Keratinocyte (primary cell): ENCODE measurements around the gene NUTF2. TPM values are rescaled to one million over a fixed set of nuclear protein-coding genes. Genes with fewer than 3 reads are reported as not detected.

ENCODE experiments used
- DNase-seq: peaks from one replicate; pipeline ENCODE4 v3.0.0-alpha.2; 2011; ENCODE audit warnings: low read depth, missing footprints, low spot score
- FAIRE-seq: peaks from 2 replicates; lab custom pipeline; 2011; peaks lifted over from hg19 to GRCh38; lab: Jason Lieb, UNC
- H2AFZ ChIP-seq: 2 replicates; pipeline ENCODE4 v1.6.0; 2012; ENCODE audit warnings: low read length, control low read depth, inconsistent platforms; ENCODE audit not compliant: control insufficient read depth
- H3K27ac ChIP-seq: 2 replicates; pipeline ENCODE4 v1.5.1; 2011; ENCODE audit warnings: low read length; ENCODE audit not compliant: control insufficient read depth, insufficient read depth
- H3K27me3 ChIP-seq: 3 replicates; pipeline ENCODE4 v1.6.0; 2011; ENCODE audit warnings: low read length; ENCODE audit not compliant: control insufficient read depth, insufficient read depth; ENCODE audit errors: extremely low read depth
- H3K36me3 ChIP-seq, 2 experiments: 2 replicates in 1 of 2; 3 replicates in 1 of 2; pipeline ENCODE4 v1.5.1; 2011; ENCODE audit warnings: low read length in 2 of 2, mild to moderate bottlenecking in 1 of 2; ENCODE audit not compliant: control insufficient read depth in 2 of 2, insufficient read depth in 2 of 2; ENCODE audit errors: extremely low read depth in 1 of 2
- H3K4me1 ChIP-seq: 3 replicates; pipeline ENCODE4 v1.5.1; 2011; ENCODE audit warnings: low read length; ENCODE audit not compliant: control insufficient read depth, insufficient read depth; ENCODE audit errors: extremely low read depth
- H3K4me2 ChIP-seq: 3 replicates; pipeline ENCODE4 v1.6.0; 2011; ENCODE audit warnings: low read depth, low read length; ENCODE audit not compliant: control insufficient read depth, insufficient read depth; ENCODE audit errors: extremely low read depth
- H3K4me3 ChIP-seq, 3 experiments: fragments of 200-600 bp in 1 of 3; sonication (generic) in 1 of 3; 2 replicates in 2 of 3; 3 replicates in 1 of 3; pipeline ENCODE4 v1.5.1; 2011 to 2016; ENCODE audit warnings: low read length in 3 of 3, mild to moderate bottlenecking in 3 of 3, control low read depth in 2 of 3, inconsistent platforms in 1 of 3, low read depth in 1 of 3, mixed read lengths in 1 of 3, mixed run types in 1 of 3, moderate library complexity in 1 of 3; ENCODE audit not compliant: control insufficient read depth in 2 of 3, insufficient read depth in 2 of 3; ENCODE audit errors: extremely low read depth in 1 of 3
- H3K79me2 ChIP-seq: 2 replicates; pipeline ENCODE4 v1.6.0; 2012; ENCODE audit warnings: low read length; ENCODE audit not compliant: control insufficient read depth, insufficient read depth
- H3K9ac ChIP-seq: 3 replicates; pipeline ENCODE4 v1.6.0; 2011; ENCODE audit warnings: low read length; ENCODE audit not compliant: control insufficient read depth, insufficient read depth; ENCODE audit errors: extremely low read depth
- H3K9me1 ChIP-seq: 3 replicates; pipeline ENCODE4 v1.6.0; 2011; ENCODE audit warnings: low read length; ENCODE audit not compliant: control insufficient read depth, insufficient read depth; ENCODE audit errors: extremely low read depth
- H3K9me3 ChIP-seq: 2 replicates; pipeline ENCODE4 v1.5.1; 2012; ENCODE audit warnings: low read depth, low read length; ENCODE audit not compliant: control insufficient read depth
- H4K20me1 ChIP-seq: 3 replicates; pipeline ENCODE4 v1.6.0; 2011; ENCODE audit warnings: low read length; ENCODE audit not compliant: control insufficient read depth, insufficient read depth; ENCODE audit errors: extremely low read depth
- EZH2 ChIP-seq: IDR thresholded peaks from one replicate; pipeline ENCODE4 v1.6.1; 2012; ENCODE audit warnings: inconsistent platforms, mild to moderate bottlenecking, low read length, moderate library complexity
- dilution Hi-C: fragments of 300-500 bp; cut with MboI; formaldehyde crosslinking; loops from one replicate; pipeline ENCODE4 v1.7.0; 2020; ENCODE audit warnings: low sequenced_read_pairs; ENCODE audit not compliant: extremely low pct_ligation_motif_present
- polyA plus RNA-seq, 5 experiments: library from polyadenylated mRNA; depleted of rRNA in 3 of 5; stranded (reverse) in 3 of 5; stranded (forward) in 1 of 5; unstranded in 1 of 5; fragments of >200 nt; gene quantifications; 1 replicate in 1 of 5; 2 replicates in 3 of 5; 3 replicates in 1 of 5; pipeline versions ENCODE4 v1.2.1 to v1.2.3, GENCODE V29; 2011 to 2012; ENCODE audit warnings: missing spikeins in 2 of 5, low read depth in 1 of 5, low replicate concordance in 1 of 5
- TF ChIP-seq, protein P1 (sequence below), 3 experiments: IDR thresholded peaks in 1 of 3; conservative IDR thresholded peaks in 1 of 3; optimal IDR thresholded peaks in 1 of 3; 2 replicates in 2 of 3; 3 replicates in 1 of 3; pipeline versions ENCODE3 to v1.5.1; 2011; ENCODE audit warnings: low read length in 3 of 3, mild to moderate bottlenecking in 3 of 3, moderate library complexity in 2 of 3, control low read depth in 1 of 3, inconsistent platforms in 1 of 3; ENCODE audit not compliant: insufficient read depth in 2 of 3; ENCODE audit errors: extremely low read depth in 1 of 3

The NUTF2 gene
- polyA plus RNA-seq, 1 donor (not counting 4 experiments of a cell fraction or from before 2014, with no cell fraction given) = 189 TPM

GRCh38 chr16:67864594-67864993 lies 17.9 kb downstream of the NUTF2 start:
- no peak overlapping the region for H2AFZ ChIP-seq
- no peak for DNase-seq
- H3K9ac ChIP-seq = no peak overlapping the region
- H3K27ac ChIP-seq = no peak overlapping the region
- no peak for FAIRE-seq
- H3K36me3 ChIP-seq = peaks cover 28 to 54% of the 10 kb centered on the region in 2 experiments
- H3K4me1 ChIP-seq = peaks cover 18% of the 10 kb centered on the region
- dilution Hi-C loops = no loop called here
- no peaks in the 10 kb centered on the region for H3K27me3 ChIP-seq
- peaks cover 5% of the 10 kb centered on the region for H3K9me1 ChIP-seq
- no peak overlapping the region for H3K4me3 ChIP-seq
- no peak overlapping the region for H3K4me2 ChIP-seq
- H3K9me3 ChIP-seq = no peaks in the 10 kb centered on the region
- H4K20me1 ChIP-seq = peaks cover 27% of the 10 kb centered on the region
- H3K79me2 ChIP-seq = peaks cover 54% of the 10 kb centered on the region
- TF ChIP-seq, protein P1, sequence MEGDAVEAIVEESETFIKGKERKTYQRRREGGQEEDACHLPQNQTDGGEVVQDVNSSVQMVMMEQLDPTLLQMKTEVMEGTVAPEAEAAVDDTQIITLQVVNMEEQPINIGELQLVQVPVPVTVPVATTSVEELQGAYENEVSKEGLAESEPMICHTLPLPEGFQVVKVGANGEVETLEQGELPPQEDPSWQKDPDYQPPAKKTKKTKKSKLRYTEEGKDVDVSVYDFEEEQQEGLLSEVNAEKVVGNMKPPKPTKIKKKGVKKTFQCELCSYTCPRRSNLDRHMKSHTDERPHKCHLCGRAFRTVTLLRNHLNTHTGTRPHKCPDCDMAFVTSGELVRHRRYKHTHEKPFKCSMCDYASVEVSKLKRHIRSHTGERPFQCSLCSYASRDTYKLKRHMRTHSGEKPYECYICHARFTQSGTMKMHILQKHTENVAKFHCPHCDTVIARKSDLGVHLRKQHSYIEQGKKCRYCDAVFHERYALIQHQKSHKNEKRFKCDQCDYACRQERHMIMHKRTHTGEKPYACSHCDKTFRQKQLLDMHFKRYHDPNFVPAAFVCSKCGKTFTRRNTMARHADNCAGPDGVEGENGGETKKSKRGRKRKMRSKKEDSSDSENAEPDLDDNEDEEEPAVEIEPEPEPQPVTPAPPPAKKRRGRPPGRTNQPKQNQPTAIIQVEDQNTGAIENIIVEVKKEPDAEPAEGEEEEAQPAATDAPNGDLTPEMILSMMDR (optimal IDR thresholded peaks at IDR 0.05 in 1 of 3, IDR thresholded peaks at IDR 0.05 in 1 of 3, conservative IDR thresholded peaks at IDR 0.05 in 1 of 3; ENCODE audit: extremely low read depth in 1 of 3, insufficient read depth in 2 of 3, low read length in 3 of 3) = no peak
- no peak for TF ChIP-seq EZH2

DNA sequence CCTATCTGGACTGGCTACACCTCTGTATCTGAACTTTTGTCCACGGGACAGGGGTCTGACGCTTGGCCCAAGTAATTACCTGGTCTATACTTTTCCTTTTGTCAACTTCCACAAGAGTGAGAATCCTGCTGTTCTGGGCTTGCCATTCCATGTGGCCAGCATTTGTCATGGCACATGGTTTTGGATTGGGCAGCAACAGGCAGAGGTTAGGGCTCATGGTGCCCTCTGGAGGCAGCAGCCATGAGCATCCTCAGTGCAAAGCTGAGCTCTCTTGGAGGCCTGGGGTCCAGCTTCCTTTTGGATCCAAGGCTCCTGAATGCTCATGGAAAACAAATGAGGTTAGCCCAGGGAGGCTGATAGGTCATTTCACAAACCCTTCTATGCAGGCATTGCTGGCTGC lies 18.6 kb downstream of the NUTF2 start:
- Histone ChIP-seq H3K9me1 (peaks cover 5% of the 10 kb centered on the region), H2AFZ (no peak overlapping the region), H3K4me3 (no peak overlapping the region), H3K4me1 (peaks cover 24% of the 10 kb centered on the region), H3K79me2 (peaks cover 49% of the 10 kb centered on the region), H3K27ac (no peak overlapping the region), H3K9me3 (no peaks in the 10 kb centered on the region), H3K27me3 (no peaks in the 10 kb centered on the region), H3K9ac (no peak overlapping the region), H3K36me3 (peaks cover 31 to 60% of the 10 kb centered on the region in 2 experiments), H4K20me1 (peaks cover 27% of the 10 kb centered on the region), H3K4me2 (no peak overlapping the region)
- no peak for DNase-seq
- dilution Hi-C loops = no loop called here
- TF ChIP-seq EZH2 = no peak
- TF ChIP-seq, protein P1 (optimal IDR thresholded peaks at IDR 0.05 in 1 of 3, IDR thresholded peaks at IDR 0.05 in 1 of 3, conservative IDR thresholded peaks at IDR 0.05 in 1 of 3; ENCODE audit: extremely low read depth in 1 of 3, insufficient read depth in 2 of 3, low read length in 3 of 3) = peak; percentile 60 to 72 (median 61)
- no peak for FAIRE-seq
